Measurements from ENCODE around the gene SSR4.
"Not testable (repeated sequence)": the region's sequence is repeated elsewhere in the genome, so short reads cannot be mapped to it uniquely, and the experiment has no call there.

Gene SSR4

GRCh38 chrX:153794018-153794896, at the start of gene SSR4, which contains the start of gene IDH3G:
SSR4 (plus strand) TSS chrX:153794668; CDS start chrX:153794688, 20 bp downstream.
IDH3G (minus strand) TSS chrX:153794375; CDS start chrX:153794326, 49 bp downstream.
- TF ChIP-seq, protein P1, sequence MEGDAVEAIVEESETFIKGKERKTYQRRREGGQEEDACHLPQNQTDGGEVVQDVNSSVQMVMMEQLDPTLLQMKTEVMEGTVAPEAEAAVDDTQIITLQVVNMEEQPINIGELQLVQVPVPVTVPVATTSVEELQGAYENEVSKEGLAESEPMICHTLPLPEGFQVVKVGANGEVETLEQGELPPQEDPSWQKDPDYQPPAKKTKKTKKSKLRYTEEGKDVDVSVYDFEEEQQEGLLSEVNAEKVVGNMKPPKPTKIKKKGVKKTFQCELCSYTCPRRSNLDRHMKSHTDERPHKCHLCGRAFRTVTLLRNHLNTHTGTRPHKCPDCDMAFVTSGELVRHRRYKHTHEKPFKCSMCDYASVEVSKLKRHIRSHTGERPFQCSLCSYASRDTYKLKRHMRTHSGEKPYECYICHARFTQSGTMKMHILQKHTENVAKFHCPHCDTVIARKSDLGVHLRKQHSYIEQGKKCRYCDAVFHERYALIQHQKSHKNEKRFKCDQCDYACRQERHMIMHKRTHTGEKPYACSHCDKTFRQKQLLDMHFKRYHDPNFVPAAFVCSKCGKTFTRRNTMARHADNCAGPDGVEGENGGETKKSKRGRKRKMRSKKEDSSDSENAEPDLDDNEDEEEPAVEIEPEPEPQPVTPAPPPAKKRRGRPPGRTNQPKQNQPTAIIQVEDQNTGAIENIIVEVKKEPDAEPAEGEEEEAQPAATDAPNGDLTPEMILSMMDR (IDR thresholded peaks at IDR 0.05; ENCODE audit: low read depth, low read length) = no peak
- peak; percentile 95 for DNase-seq (ENCODE audit: low read depth, low spot score)
- in situ Hi-C loops (cut with HindIII; ENCODE audit: low sequenced_read_pairs) = no loop called here
- peak within 1 kb of the TSS; percentile 72 for H3K4me3 ChIP-seq (ENCODE audit: low read depth, low read length)

DNA sequence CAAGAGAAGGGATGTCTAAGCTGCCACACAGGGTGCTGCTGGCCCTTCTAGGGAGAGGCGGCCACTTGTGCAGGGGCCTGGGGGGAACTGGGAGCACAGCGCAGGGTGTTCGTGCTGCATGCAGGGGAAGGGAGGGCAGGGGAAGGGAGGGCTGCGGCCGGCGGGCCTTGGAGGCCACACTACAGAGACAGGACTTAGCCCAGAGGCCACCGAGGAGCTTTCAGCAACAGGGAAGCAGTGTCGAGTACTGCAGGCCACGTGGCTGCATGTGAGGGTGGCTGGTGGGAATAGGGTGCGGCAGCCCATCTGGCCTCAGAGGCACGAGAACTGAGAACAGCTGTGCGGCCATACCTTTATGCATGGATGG, 49.4 kb upstream of the SSR4 start:
- H3K4me3 ChIP-seq (ENCODE audit: low read depth, low read length); DNase-seq (ENCODE audit: low read depth, low spot score); in situ Hi-C loops (cut with HindIII; ENCODE audit: low sequenced_read_pairs): not testable (repeated sequence)

- in situ Hi-C loops (cut with HindIII; ENCODE audit: low sequenced_read_pairs) = no loop called here
- H3K4me3 ChIP-seq (ENCODE audit: low read depth, low read length) = no peak overlapping the region
- TF ChIP-seq, protein P1 (IDR thresholded peaks at IDR 0.05; ENCODE audit: low read depth, low read length) = no peak
- DNase-seq (ENCODE audit: low read depth, low spot score) = no peak
Observed at GRCh38 chrX:153746359-153746758, 48.1 kb upstream of the SSR4 start.

DNA sequence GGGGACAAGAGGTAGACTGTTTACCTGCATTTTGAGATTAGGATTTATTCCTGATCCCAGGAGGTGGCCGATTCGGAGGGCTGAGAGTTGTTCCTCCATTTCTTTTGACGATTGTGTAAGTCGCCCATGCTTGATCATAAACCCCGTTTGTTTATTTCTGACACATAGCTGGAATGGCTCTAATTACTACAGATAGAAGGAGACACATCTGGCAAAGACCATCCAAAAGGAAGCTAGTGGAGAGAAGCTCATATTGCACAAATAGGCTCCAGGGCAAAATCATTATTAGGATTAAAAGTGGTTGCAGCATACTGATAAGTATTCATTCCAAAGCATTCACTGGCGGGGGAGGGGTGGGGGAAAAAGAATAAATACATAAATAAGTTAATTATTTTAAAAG, 47.5 kb upstream of the SSR4 start:
- in situ Hi-C loops (cut with HindIII; ENCODE audit: low sequenced_read_pairs); DNase-seq (ENCODE audit: low read depth, low spot score); H3K4me3 ChIP-seq (ENCODE audit: low read depth, low read length): not testable (repeated sequence)

GRCh38 chrX:153749017-153749416, 45.5 kb upstream of the SSR4 start:
- H3K4me3 ChIP-seq (ENCODE audit: low read depth, low read length); DNase-seq (ENCODE audit: low read depth, low spot score); in situ Hi-C loops (cut with HindIII; ENCODE audit: low sequenced_read_pairs): not testable (repeated sequence)

DNA sequence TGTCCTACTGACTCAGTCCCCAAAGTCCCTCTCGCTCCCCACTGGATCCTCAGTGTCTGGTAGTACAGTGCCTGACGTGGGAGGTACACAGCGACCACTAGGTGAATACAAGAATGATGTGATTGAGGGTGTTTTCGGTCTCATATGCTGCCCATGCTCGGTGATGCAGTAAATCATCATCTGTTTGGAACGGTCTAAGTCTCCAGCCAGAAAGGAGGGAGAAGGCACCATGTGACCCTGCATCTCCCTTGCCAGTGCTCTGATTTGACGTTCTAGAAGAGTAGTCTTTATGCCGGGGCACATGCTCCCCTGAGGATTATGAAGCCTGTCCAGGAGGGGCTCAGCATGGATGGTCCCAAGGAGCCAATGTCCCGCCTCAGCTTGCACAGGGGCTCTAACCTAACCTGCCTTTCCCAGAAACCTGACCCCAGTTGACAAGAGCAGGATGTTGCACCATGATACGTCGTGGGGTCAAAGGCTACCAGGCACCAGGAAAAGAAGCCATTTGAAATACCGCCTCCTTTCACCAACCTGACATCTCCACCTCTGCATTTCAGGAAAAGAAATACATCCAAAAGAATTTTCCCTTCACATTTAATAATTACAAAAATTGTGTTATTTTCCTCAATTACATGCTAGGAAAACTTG, 44.2 kb upstream of the SSR4 start:
- in situ Hi-C loops (cut with HindIII; ENCODE audit: low sequenced_read_pairs) = no loop called here
- no peak overlapping the region for H3K4me3 ChIP-seq (ENCODE audit: low read depth, low read length)
- TF ChIP-seq, protein P1 (IDR thresholded peaks at IDR 0.05; ENCODE audit: low read depth, low read length) = no peak
- no peak for DNase-seq (ENCODE audit: low read depth, low spot score)

DNA sequence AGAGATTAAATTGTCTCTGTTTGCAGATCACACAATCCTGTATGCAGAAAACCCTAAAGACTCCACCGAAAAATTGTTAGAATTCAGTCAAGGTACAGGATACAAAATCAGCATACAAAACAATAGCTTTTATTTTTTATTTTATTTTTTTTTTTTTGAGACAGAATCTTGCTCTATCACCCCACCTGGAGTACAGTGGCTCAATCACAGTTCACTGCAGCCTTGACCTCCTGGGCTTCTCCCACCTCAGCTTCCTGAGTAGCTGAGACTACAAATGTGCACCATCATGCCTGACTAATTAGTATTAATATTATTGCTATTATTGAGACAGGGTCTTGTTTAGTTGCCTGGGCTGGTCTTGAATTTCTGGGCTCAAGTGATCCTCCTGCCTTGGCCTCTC, 39.3 kb upstream of the SSR4 start:
- TF ChIP-seq, protein P1 (IDR thresholded peaks at IDR 0.05; ENCODE audit: low read depth, low read length) = no peak
- no peak overlapping the region for H3K4me3 ChIP-seq (ENCODE audit: low read depth, low read length)
- in situ Hi-C loops (cut with HindIII; ENCODE audit: low sequenced_read_pairs) = no loop called here
- no peak for DNase-seq (ENCODE audit: low read depth, low spot score)

DNA sequence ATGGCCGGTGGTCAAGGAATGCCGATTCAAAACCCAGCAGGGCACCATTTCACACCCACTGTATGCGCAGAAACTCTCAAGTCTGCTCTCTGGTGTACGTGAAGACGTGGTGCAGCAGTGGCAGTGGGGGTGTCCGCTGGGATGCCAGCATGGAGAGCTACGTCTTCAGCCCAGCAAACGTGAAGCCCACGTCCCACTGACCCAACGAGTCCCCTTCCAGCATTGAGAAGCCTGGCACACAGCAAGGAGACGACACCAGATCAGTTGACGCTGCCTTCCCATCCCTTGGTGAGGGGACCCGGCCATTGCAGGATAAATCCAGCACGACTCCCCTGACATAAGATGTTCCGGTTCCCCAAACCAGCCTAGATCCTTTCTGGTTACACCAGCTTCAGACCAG, 32.6 kb upstream of the SSR4 start:
- no peak overlapping the region for H3K4me3 ChIP-seq (ENCODE audit: low read depth, low read length)
- in situ Hi-C loops (cut with HindIII; ENCODE audit: low sequenced_read_pairs) = no loop called here
- DNase-seq (ENCODE audit: low read depth, low spot score) = no peak
- TF ChIP-seq, protein P1 (IDR thresholded peaks at IDR 0.05; ENCODE audit: low read depth, low read length) = no peak
